HG02571 (cell line): Measurements from ENCODE around the gene CYP2W1.
"Not testable (repeated sequence)": the region's sequence is repeated elsewhere in the genome, so short reads cannot be mapped to it uniquely, and the experiment has no call there.

Source experiments
- ATAC-seq: cut with Tn5 transposase; IDR thresholded peaks from one replicate; pipeline ENCODE4 v1.9.1; 2021; ENCODE audit warnings: mild to moderate bottlenecking, moderate library complexity; ENCODE audit not compliant: unreplicated experiment

The CYP2W1 gene

GRCh38 chr7:951881-952547 is 31.0 kb upstream of the CYP2W1 start:
- no peak for ATAC-seq

GRCh38 chr7:952548-953441 is 30.2 kb upstream of the CYP2W1 start:
- no peak for ATAC-seq

- ATAC-seq: no peak
These were observed 29.2 kb upstream of the CYP2W1 start for GRCh38 chr7:953547-954327.

GRCh38 chr7:954330-955238 is 28.4 kb upstream of the CYP2W1 start, which contains the start of gene ADAP1:
Gene ADAP1, minus strand, starts transcription at chr7:954680. Its CDS starts 203 bp downstream, at chr7:954477.
- ATAC-seq: no peak

- no peak for ATAC-seq
These were observed 26.9 kb upstream of the CYP2W1 start for GRCh38 chr7:956031-956430.

- ATAC-seq: no peak
These were observed 25.4 kb upstream of the CYP2W1 start for GRCh38 chr7:957418-958220.

GRCh38 chr7:958221-959200 is 24.5 kb upstream of the CYP2W1 start:
- no peak for ATAC-seq

GRCh38 chr7:959271-959670 is 23.7 kb upstream of the CYP2W1 start:
- ATAC-seq: no peak

- ATAC-seq: not testable (repeated sequence)
These were observed 23.2 kb upstream of the CYP2W1 start for GRCh38 chr7:959740-960139.

GRCh38 chr7:960269-960871 is 22.6 kb upstream of the CYP2W1 start:
- ATAC-seq: no peak

GRCh38 chr7:960972-961371 is 22.0 kb upstream of the CYP2W1 start:
- not testable (repeated sequence) for ATAC-seq

GRCh38 chr7:961546-962400 is 21.2 kb upstream of the CYP2W1 start:
- no peak for ATAC-seq

GRCh38 chr7:962401-963081 is 20.4 kb upstream of the CYP2W1 start:
- no peak for ATAC-seq

- ATAC-seq: no peak
These were observed 19.5 kb upstream of the CYP2W1 start for GRCh38 chr7:963236-964078.

- no peak for ATAC-seq
These were observed 18.4 kb upstream of the CYP2W1 start for GRCh38 chr7:964401-965231.
